Vagina (tissue), 2 donors: Measurements from ENCODE around the gene MR1.
"Not testable (repeated sequence)": the region's sequence is repeated elsewhere in the genome, so short reads cannot be mapped to it uniquely, and the experiment has no call there.

Experiments
- CTCF ChIP-seq, 3 experiments: fragments of 450-650 bp in 2 of 3; fragments of 200-600 bp in 1 of 3; sonication (generic) in 1 of 3; IDR thresholded peaks; one replicate each; pipeline ENCODE4 v1.5.1; 2017 to 2019; ENCODE audit warnings: antibody characterized with exemption in 3 of 3, mild to moderate bottlenecking in 2 of 3, moderate library complexity in 2 of 3
- POLR2AphosphoS5 ChIP-seq, 2 donors: sonication (generic); formaldehyde crosslinking; IDR thresholded peaks; one replicate each; pipeline ENCODE4 v1.9.0; 2017; ENCODE audit warnings: antibody characterized with exemption in 2 of 2, mild to moderate bottlenecking in 2 of 2, low read depth in 1 of 2; ENCODE audit not compliant: insufficient read depth in 1 of 2

DNA sequence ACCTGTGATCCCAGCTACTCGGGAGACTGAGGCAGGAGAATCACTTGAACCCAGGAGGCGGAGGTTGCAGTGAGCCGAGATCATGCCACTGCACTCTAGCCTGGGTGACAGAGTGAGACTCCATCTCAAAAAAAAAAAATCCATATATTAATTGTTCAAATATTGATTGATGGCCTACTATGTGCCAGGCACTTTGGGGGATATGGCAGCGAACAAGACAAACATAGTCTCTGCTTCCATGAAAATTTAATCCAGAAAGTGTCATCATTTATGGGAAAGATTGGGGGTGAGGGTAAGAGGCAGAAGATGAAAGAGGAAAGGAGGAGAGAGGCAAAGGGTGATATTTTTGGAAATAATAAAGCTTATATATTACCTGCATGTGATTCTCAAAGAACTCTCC is 1.4 kb downstream of the MR1 start:
- TF ChIP-seq CTCF (IDR thresholded peaks at IDR 0.05); POLR2AphosphoS5 (IDR thresholded peaks at IDR 0.05; ENCODE audit: insufficient read depth in 1 of 2, low read depth in 1 of 2): not testable (repeated sequence)
